HEK293 (cell line): Measurements from ENCODE around the gene WIPI1.

Experiments
- CTCF ChIA-PET: fragments of 350-600 bp; formaldehyde crosslinking; extraction: SDS; loops from one replicate; lab custom pipeline; 2021; ENCODE audit warnings: antibody characterized with exemption; lab: Yijun Ruan, JAX
- POLR2A ChIA-PET: fragments of 300-600 bp; formaldehyde crosslinking; extraction: SDS; loops from one replicate; lab custom pipeline; 2020; ENCODE audit warnings: antibody characterized with exemption, inconsistent platforms; lab: Yijun Ruan, JAX
- H3K27ac ChIP-seq: fragments of 200-500 bp; sonication (Bioruptor generic); 2 replicates; pipeline ENCODE4 v1.5.1; 2014; ENCODE audit warnings: low read depth, low read length, control low read depth, inconsistent platforms; ENCODE audit errors: extremely low read depth
- H3K36me3 ChIP-seq, 2 experiments: fragments of 200-500 bp in 1 of 2; sonication (Bioruptor generic) in 1 of 2; 1 replicate in 1 of 2; 2 replicates in 1 of 2; pipeline ENCODE4 v1.5.1; 2014 to 2017; ENCODE audit warnings: inconsistent platforms in 2 of 2, low read length in 2 of 2; ENCODE audit not compliant: control insufficient read depth in 2 of 2, insufficient read depth in 1 of 2
- H3K4me1 ChIP-seq: fragments of 200-500 bp; sonication (Bioruptor generic); 2 replicates; pipeline ENCODE4 v1.5.1; 2014; ENCODE audit warnings: mild to moderate bottlenecking, low read length, inconsistent platforms; ENCODE audit not compliant: control insufficient read depth, insufficient read depth
- H3K4me3 ChIP-seq: 2 replicates; pipeline ENCODE4 v1.5.1; 2011; ENCODE audit warnings: low read depth, mild to moderate bottlenecking, control low read depth, low read length, moderate library complexity
- H3K9me3 ChIP-seq: fragments of 200-500 bp; sonication (Bioruptor generic); 2 replicates; pipeline ENCODE4 v1.5.1; 2014; ENCODE audit warnings: low read depth, low read length, inconsistent platforms; ENCODE audit not compliant: control insufficient read depth, insufficient read depth
- FEZF1 ChIP-seq: fragments of 450-650 bp; formaldehyde crosslinking; IDR thresholded peaks from 2 replicates; pipeline ENCODE4 v1.5.1; 2016; ENCODE audit warnings: missing biosample characterization, missing genetic modification characterization
- GLIS1 ChIP-seq: fragments of 450-650 bp; formaldehyde crosslinking; IDR thresholded peaks from 2 replicates; pipeline ENCODE4 v1.5.1; 2016; ENCODE audit warnings: missing biosample characterization, missing genetic modification characterization
- GLIS2 ChIP-seq: fragments of 450-650 bp; formaldehyde crosslinking; IDR thresholded peaks from 2 replicates; pipeline ENCODE4 v1.5.1; 2016; ENCODE audit warnings: missing biosample characterization, missing genetic modification characterization
- SALL2 ChIP-seq: fragments of 450-650 bp; formaldehyde crosslinking; IDR thresholded peaks from 2 replicates; pipeline ENCODE4 v1.5.0; 2017; ENCODE audit warnings: missing biosample characterization, mild to moderate bottlenecking, missing genetic modification characterization, borderline replicate concordance
- SP7 ChIP-seq: fragments of 450-650 bp; formaldehyde crosslinking; IDR thresholded peaks from 2 replicates; pipeline ENCODE4 v1.5.1; 2016; ENCODE audit warnings: missing biosample characterization, missing genetic modification characterization
- ZNF146 ChIP-seq: fragments of 450-650 bp; formaldehyde crosslinking; IDR thresholded peaks from 2 replicates; pipeline ENCODE4 v1.5.1; 2016; ENCODE audit warnings: missing biosample characterization, missing genetic modification characterization
- ZNF335 ChIP-seq: fragments of 450-650 bp; formaldehyde crosslinking; conservative IDR thresholded peaks from 2 replicates; pipeline ENCODE4 v1.5.1; 2016; ENCODE audit warnings: missing biosample characterization, missing genetic modification characterization
- ZNF350 ChIP-seq: fragments of 450-650 bp; formaldehyde crosslinking; IDR thresholded peaks from 2 replicates; pipeline ENCODE4 v1.5.0; 2017; ENCODE audit warnings: missing biosample characterization, mild to moderate bottlenecking, missing genetic modification characterization
- ZNF561 ChIP-seq: fragments of 450-650 bp; IDR thresholded peaks from 2 replicates; pipeline ENCODE4 v1.5.1; 2018; ENCODE audit warnings: missing biosample characterization, missing genetic modification characterization, borderline replicate concordance
- ZNF626 ChIP-seq: fragments of 450-650 bp; sonication (Bioruptor Pico); formaldehyde crosslinking; IDR thresholded peaks from 2 replicates; pipeline ENCODE4 v1.5.1; 2018; ENCODE audit warnings: missing biosample characterization, missing genetic modification characterization, inconsistent platforms
- TF ChIP-seq, protein P1 (sequence below): fragments of 450-650 bp; formaldehyde crosslinking; conservative IDR thresholded peaks from 2 replicates; pipeline ENCODE4 v1.5.1; 2016; ENCODE audit warnings: low read depth, missing biosample characterization, missing genetic modification characterization
- TF ChIP-seq, protein P2 (sequence below): fragments of 450-650 bp; formaldehyde crosslinking; IDR thresholded peaks from 2 replicates; pipeline ENCODE4 v1.5.1; 2016; ENCODE audit warnings: missing biosample characterization, missing genetic modification characterization
- TF ChIP-seq, protein P3 (sequence below): fragments of 450-650 bp; formaldehyde crosslinking; IDR thresholded peaks from 2 replicates; pipeline ENCODE4 v1.5.1; 2016; ENCODE audit warnings: missing biosample characterization, missing genetic modification characterization

The WIPI1 gene

DNA sequence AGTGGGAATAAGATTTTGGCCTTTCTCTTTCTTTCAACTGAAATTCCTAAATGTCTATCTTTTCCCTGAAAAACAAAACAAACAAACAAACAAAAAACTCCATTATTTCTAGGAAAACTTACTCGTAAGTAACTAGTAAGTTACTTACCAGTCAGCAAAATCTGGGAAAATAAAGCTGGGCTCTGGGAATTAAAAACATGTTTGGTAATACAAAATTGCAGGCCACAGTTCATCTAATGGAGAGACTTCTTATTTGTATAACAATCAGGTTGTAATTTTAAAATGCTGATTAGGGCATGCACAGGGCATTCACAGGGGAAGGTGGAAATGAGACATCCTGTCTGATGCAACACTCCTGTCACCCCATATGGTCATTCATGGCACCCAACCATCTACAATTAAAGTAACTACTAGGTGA lies 3.8 kb upstream of the WIPI1 start:
- CTCF ChIA-PET, result interaction anchor here (0.6 to 5.1 kb wide), 8 partner anchors 8 to 289 kb away, joined by 3 to 35 read pairs (median 6); partner anchors contain the start of gene ARSG
- POLR2A ChIA-PET, result no interaction called here
- no peaks in the 10 kb centered on the region for H3K36me3 ChIP-seq
- no peaks in the 10 kb centered on the region for H3K9me3 ChIP-seq
- no peak overlapping the region for H3K27ac ChIP-seq
- TF ChIP-seq SP7 (tag by site-specific recombination) (peak; percentile 74), ZNF335 (tag by site-specific recombination) (peak; percentile 35; the same call in 1 of the 2 replicates), ZNF626 (tag by site-specific recombination) (no peak), ZNF146 (tag by site-specific recombination) (no peak)
- TF ChIP-seq, protein P1, sequence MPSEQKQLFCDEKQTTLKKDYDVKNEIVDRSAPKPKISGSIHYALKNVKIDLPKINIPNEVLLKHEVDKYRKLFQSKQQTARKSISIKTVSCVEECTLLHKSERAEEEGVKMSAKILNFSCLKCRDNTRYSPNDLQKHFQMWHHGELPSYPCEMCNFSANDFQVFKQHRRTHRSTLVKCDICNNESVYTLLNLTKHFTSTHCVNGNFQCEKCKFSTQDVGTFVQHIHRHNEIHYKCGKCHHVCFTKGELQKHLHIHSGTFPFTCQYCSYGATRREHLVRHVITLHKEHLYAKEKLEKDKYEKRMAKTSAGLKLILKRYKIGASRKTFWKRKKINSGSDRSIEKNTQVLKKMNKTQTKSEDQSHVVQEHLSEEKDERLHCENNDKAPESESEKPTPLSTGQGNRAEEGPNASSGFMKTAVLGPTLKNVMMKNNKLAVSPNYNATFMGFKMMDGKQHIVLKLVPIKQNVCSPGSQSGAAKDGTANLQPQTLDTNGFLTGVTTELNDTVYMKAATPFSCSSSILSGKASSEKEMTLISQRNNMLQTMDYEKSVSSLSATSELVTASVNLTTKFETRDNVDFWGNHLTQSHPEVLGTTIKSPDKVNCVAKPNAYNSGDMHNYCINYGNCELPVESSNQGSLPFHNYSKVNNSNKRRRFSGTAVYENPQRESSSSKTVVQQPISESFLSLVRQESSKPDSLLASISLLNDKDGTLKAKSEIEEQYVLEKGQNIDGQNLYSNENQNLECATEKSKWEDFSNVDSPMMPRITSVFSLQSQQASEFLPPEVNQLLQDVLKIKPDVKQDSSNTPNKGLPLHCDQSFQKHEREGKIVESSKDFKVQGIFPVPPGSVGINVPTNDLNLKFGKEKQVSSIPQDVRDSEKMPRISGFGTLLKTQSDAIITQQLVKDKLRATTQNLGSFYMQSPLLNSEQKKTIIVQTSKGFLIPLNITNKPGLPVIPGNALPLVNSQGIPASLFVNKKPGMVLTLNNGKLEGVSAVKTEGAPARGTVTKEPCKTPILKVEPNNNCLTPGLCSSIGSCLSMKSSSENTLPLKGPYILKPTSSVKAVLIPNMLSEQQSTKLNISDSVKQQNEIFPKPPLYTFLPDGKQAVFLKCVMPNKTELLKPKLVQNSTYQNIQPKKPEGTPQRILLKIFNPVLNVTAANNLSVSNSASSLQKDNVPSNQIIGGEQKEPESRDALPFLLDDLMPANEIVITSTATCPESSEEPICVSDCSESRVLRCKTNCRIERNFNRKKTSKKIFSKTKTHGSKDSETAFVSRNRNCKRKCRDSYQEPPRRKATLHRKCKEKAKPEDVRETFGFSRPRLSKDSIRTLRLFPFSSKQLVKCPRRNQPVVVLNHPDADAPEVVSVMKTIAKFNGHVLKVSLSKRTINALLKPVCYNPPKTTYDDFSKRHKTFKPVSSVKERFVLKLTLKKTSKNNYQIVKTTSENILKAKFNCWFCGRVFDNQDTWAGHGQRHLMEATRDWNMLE (tag by site-specific recombination), result 0 out of 2 replicates have a peak, but pooled peaks have one; percentile 16
- TF ChIP-seq, protein P2, sequence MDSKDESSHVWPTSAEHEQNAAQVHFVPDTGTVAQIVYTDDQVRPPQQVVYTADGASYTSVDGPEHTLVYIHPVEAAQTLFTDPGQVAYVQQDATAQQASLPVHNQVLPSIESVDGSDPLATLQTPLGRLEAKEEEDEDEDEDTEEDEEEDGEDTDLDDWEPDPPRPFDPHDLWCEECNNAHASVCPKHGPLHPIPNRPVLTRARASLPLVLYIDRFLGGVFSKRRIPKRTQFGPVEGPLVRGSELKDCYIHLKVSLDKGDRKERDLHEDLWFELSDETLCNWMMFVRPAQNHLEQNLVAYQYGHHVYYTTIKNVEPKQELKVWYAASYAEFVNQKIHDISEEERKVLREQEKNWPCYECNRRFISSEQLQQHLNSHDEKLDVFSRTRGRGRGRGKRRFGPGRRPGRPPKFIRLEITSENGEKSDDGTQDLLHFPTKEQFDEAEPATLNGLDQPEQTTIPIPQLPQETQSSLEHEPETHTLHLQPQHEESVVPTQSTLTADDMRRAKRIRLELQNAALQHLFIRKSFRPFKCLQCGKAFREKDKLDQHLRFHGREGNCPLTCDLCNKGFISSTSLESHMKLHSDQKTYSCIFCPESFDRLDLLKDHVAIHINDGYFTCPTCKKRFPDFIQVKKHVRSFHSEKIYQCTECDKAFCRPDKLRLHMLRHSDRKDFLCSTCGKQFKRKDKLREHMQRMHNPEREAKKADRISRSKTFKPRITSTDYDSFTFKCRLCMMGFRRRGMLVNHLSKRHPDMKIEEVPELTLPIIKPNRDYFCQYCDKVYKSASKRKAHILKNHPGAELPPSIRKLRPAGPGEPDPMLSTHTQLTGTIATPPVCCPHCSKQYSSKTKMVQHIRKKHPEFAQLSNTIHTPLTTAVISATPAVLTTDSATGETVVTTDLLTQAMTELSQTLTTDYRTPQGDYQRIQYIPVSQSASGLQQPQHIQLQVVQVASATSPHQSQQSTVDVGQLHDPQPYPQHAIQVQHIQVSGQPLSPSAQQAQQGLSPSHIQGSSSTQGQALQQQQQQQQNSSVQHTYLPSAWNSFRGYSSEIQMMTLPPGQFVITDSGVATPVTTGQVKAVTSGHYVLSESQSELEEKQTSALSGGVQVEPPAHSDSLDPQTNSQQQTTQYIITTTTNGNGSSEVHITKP (tag by site-specific recombination), result 0 out of 2 replicates have a peak, but pooled peaks have one; percentile 22
- H3K4me1 ChIP-seq, result peaks cover 10% of the 10 kb centered on the region
- H3K4me3 ChIP-seq, result no peak overlapping the region

DNA sequence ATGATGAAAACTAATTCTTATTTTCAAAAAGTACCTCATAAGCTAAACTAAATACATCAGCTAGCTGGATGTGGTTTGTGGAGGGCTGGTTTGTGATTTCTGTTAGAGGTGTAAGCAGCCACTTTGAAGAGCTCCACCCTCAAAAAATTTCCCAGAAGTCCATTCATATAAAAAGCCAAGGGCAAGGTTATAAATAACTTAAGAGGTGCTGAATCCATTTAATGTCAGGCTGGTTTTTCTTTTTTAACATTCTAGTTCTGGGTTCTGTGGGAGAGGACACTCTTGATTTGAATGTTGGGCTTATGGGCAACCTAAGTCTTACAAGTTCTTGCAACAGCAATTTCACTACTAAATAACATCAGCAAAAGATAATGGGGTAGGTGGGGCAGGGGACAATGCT lies 3.4 kb upstream of the WIPI1 start:
- peaks cover 14% of the 10 kb centered on the region for H3K4me1 ChIP-seq
- POLR2A ChIA-PET, result interaction anchor here (4.1 kb wide), 1 partner anchor 213 kb away, joined by 32 read pairs; the partner anchor contains the start of gene AMZ2
- no peak for TF ChIP-seq FEZF1 (tag by site-specific recombination)
- no peak for TF ChIP-seq ZNF561 (tag by site-specific recombination)
- no peak for TF ChIP-seq GLIS2
- TF ChIP-seq SALL2 (tag by site-specific recombination), result no peak
- TF ChIP-seq ZNF350 (tag by site-specific recombination), result no peak
- no peak for TF ChIP-seq GLIS1 (tag by site-specific recombination)
- TF ChIP-seq, protein P3, sequence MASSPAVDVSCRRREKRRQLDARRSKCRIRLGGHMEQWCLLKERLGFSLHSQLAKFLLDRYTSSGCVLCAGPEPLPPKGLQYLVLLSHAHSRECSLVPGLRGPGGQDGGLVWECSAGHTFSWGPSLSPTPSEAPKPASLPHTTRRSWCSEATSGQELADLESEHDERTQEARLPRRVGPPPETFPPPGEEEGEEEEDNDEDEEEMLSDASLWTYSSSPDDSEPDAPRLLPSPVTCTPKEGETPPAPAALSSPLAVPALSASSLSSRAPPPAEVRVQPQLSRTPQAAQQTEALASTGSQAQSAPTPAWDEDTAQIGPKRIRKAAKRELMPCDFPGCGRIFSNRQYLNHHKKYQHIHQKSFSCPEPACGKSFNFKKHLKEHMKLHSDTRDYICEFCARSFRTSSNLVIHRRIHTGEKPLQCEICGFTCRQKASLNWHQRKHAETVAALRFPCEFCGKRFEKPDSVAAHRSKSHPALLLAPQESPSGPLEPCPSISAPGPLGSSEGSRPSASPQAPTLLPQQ, result no peak
- no peaks in the 10 kb centered on the region for H3K9me3 ChIP-seq
- H3K4me3 ChIP-seq, result no peak overlapping the region
- CTCF ChIA-PET, result interaction anchor here (0.6 to 4.5 kb wide), 8 partner anchors 9 to 299 kb away, joined by 3 to 35 read pairs (median 6); no protein-coding TSS in a partner anchor
- H3K27ac ChIP-seq, result no peak overlapping the region
- no peaks in the 10 kb centered on the region for H3K36me3 ChIP-seq
